HG03159 (cell line): ENCODE results near the gene ACP3.

Source experiments
- ATAC-seq: cut with Tn5 transposase; IDR thresholded peaks from one replicate; pipeline ENCODE4 v1.9.1; 2021; ENCODE audit warnings: mild to moderate bottlenecking, moderate library complexity; ENCODE audit not compliant: unreplicated experiment

The ACP3 gene

GRCh38 chr3:132405609-132406299 is 88.5 kb downstream of the ACP3 start:
- no peak for ATAC-seq

GRCh38 chr3:132406587-132406986 is 89.4 kb downstream of the ACP3 start:
- no peak for ATAC-seq

- ATAC-seq, result no peak
Observed at GRCh38 chr3:132407025-132407424, 89.8 kb downstream of the ACP3 start.
